Natural killer cell treated with Interleukin-12 subunit alpha and Interleukin-12 subunit beta and Interleukin-15 and Interleukin-18, amount 100 ng/mL, for 72 hours (primary cell): ENCODE measurements around the gene IFT20. TPM values are rescaled to one million over a fixed set of nuclear protein-coding genes. Genes with fewer than 3 reads are reported as not detected.
A peak's percentile ranks its signal among the peaks of the same experiment; 100 is the strongest.
"Not testable (repeated sequence)": the region's sequence is repeated elsewhere in the genome, so short reads cannot be mapped to it uniquely, and the experiment has no call there.

ENCODE experiments used
- ATAC-seq, 2 donors: fragments of 150-1000 bp; cut with Tn5 transposase in 1 of 2; sonication (Bioruptor Pico), chemical (Tn5 transposase) in 1 of 2; 2 replicates each; pipeline ENCODE4 v1.10.0; 2021
- DNase-seq: peaks from one replicate; pipeline ENCODE4 v3.0.0; 2022; ENCODE audit warnings: low spot score
- H3K27ac Mint-ChIP-seq, 2 donors: 1 replicate in 1 of 2; 2 replicates in 1 of 2; pipeline ENCODE4 v1.8.0; 2022; ENCODE audit warnings: mixed read lengths in 2 of 2, mild to moderate bottlenecking in 1 of 2, moderate library complexity in 1 of 2
- H3K27me3 Mint-ChIP-seq, 2 donors: 1 replicate in 1 of 2; 2 replicates in 1 of 2; pipeline ENCODE4 v1.8.0; 2022; ENCODE audit warnings: mixed read lengths in 2 of 2
- H3K36me3 Mint-ChIP-seq: one replicate; pipeline ENCODE4 v1.8.0; 2022; ENCODE audit warnings: mixed read lengths
- H3K4me1 Mint-ChIP-seq, 2 donors: 1 replicate in 1 of 2; 2 replicates in 1 of 2; pipeline ENCODE4 v1.8.0; 2022; ENCODE audit warnings: low read depth in 2 of 2, mixed read lengths in 2 of 2, mild to moderate bottlenecking in 1 of 2
- H3K4me3 Mint-ChIP-seq: one replicate; pipeline ENCODE4 v1.8.0; 2022; ENCODE audit warnings: mixed read lengths
- H3K9me3 Mint-ChIP-seq: 2 replicates; pipeline ENCODE4 v1.8.0; 2022; ENCODE audit warnings: mixed read lengths
- total RNA-seq, 2 donors: library from RNA; stranded (reverse); gene quantifications; one replicate each; pipeline ENCODE4 v1.2.3, GENCODE V29; 2022

Gene IFT20
- total RNA-seq, 2 donors from 2014 or later, result 17.7 to 18.2 TPM

DNA sequence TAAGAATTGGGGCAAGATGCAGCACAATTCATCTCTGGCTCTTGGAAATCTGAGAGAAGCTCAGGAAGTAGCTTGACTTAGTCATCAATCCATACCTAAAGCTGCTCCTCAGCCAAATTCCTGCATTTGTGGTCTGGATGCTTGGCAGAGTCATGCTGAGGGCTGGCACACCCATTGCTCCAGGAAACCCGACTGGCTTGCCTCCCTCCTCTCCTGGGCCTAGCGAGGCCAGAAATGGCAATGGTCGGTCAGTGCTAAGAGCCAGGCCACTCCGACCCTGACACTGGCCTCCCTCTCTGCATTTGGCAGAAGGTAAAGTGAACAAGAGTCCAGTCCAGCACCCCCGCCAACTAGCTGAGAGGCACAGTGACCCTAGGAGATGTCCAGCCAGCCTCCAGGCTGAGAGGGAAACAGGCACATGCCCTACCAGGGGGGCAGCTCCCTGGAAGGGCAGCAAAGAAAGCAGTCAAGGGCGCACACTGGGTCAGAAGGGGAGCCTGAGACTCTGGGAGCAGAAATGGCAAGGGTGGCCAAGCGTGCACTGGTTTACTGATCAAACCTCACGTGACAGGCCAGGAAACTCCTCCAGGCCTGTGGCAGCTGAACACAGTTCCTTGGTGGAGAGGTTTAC lies 12.1 kb upstream of the IFT20 start:
- Mint-ChIP-seq H3K27ac (no peak overlapping the region), H3K36me3 (peaks cover 18% of the 10 kb centered on the region), H3K4me1 (no peaks in the 10 kb centered on the region), H3K9me3 (no peaks in the 10 kb centered on the region), H3K4me3 (no peak overlapping the region), H3K27me3 (no peaks in the 10 kb centered on the region)
- DNase-seq (peak; percentile 32), ATAC-seq (no peak)

GRCh38 chr17:28346746-28347246 lies 11.5 kb upstream of the IFT20 start:
- Mint-ChIP-seq H3K4me3 (no peak overlapping the region), H3K4me1 (no peaks in the 10 kb centered on the region), H3K9me3 (no peaks in the 10 kb centered on the region), H3K27me3 (no peaks in the 10 kb centered on the region), H3K27ac (no peak overlapping the region), H3K36me3 (peaks cover 15% of the 10 kb centered on the region)
- no peak for ATAC-seq
- no peak for DNase-seq

DNA sequence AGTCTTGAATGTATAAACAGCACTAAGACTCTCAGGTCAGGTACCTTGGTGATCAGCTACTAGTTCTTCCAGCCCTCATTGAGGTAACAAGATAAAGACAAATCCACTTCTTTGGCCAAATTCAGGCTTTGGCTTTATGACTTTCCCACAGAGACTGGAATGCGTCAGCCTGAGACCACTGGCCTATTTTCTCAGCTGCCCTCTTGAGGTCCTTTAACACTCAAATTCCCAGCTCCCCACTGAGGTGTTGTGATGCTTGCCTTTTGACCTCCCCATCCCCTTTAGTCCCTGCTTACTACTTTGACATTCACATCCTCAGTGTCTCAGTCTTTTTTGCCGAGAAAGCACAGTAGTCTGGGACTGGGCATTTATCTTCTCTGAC lies 10.9 kb upstream of the IFT20 start:
- H3K9me3 Mint-ChIP-seq, result no peaks in the 10 kb centered on the region

DNA sequence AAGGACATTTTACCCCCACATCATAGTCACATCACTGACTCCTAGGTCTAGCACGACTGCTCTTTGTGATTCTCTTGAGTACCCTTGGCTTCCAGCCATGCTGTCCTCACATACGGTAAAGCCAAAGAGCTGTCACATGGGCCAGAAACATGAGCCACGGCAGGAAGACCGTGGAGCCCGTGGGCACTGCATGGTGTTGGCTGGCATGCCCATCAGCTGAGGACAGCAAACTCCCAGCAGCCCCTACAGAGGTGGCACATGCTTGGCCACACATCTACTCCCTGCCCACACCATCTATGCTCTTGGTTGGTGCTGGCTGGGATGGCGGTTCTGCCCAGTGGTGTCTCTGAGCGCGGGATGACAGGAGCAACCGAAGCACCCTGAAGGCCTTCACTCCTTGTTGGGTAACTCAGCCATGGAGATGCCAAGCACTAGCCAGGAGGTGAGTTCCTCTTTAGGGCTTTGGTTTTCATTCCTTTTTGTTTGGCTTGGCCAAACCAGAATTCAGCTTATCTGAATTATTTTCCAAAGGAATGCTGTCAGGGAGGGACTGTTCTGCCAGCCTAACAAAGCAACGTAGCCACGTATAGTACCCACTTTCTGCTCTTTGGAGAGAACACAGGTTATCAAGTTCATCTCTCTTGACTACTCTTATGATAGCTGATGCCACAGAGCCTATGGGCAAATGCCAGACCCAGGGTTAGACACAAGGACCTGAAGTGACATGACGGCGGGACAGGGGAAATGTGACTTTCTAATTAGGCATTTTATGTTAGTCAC lies 10.3 kb upstream of the IFT20 start:
- H3K36me3 Mint-ChIP-seq, result peaks cover 14% of the 10 kb centered on the region
- ATAC-seq, result peak in 1 of 2 donors; percentile 33
- H3K27ac Mint-ChIP-seq, result no peak overlapping the region
- no peak overlapping the region for H3K4me3 Mint-ChIP-seq
- no peaks in the 10 kb centered on the region for H3K27me3 Mint-ChIP-seq
- no peaks in the 10 kb centered on the region for H3K9me3 Mint-ChIP-seq
- H3K4me1 Mint-ChIP-seq, result no peaks in the 10 kb centered on the region
- no peak for DNase-seq

More for the DNA sequence above, 10.9 kb upstream of the IFT20 start:
- DNase-seq (no peak), ATAC-seq (no peak)
- H3K36me3 Mint-ChIP-seq, result peaks cover 14% of the 10 kb centered on the region
- H3K4me3 Mint-ChIP-seq, result no peak overlapping the region
- no peaks in the 10 kb centered on the region for H3K27me3 Mint-ChIP-seq
- no peak overlapping the region for H3K27ac Mint-ChIP-seq
- no peaks in the 10 kb centered on the region for H3K4me1 Mint-ChIP-seq

DNA sequence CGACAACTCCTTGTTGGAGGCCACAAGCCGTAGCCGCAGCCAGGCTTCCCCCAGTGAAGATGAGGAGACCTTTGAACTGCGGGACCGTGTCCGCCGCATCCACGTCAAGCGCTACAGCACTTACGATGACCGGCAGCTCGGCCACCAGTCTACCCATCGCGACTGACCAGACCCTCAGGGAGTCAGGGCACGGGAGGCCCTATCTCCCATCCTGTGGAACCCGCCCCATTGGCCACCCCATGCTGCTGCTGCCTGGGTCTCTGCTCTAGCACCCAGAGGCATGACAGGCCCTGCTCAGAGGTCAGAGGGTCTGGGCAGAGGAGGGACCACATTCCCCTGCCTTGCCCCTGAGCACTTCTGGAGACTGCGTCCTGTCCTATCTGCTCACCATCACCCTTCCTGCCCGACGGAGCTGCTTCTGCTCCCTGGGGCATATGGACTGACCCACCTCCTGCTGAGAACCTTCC lies 9.2 kb upstream of the IFT20 start:
- no peaks in the 10 kb centered on the region for H3K4me1 Mint-ChIP-seq
- H3K27me3 Mint-ChIP-seq, result no peaks in the 10 kb centered on the region
- H3K4me3 Mint-ChIP-seq, result no peak overlapping the region
- H3K27ac Mint-ChIP-seq, result no peak overlapping the region
- H3K9me3 Mint-ChIP-seq, result no peaks in the 10 kb centered on the region
- H3K36me3 Mint-ChIP-seq, result peaks cover 9% of the 10 kb centered on the region
- DNase-seq, result no peak
- peak in 1 of 2 donors; percentile 17 for ATAC-seq

DNA sequence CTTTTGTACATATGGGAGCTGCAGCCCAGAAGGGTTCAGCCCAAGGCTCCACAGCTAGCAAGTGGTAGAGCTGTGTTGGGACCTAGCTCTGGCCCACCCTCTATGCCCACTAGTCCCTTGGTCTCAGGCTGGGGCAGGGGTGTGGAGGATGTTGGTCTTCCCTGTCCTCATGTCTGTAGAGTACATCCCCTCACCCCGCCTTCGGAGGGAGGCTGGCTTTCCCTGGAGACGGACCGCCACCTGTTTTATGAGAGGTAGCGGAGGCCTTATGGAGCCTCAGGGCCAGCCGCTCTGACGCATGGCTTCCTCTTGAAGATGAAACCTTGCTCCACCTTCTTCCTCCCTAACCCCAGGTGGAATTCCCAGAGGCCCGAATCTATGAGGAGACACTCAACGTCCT lies 8.7 kb upstream of the IFT20 start:
- no peaks in the 10 kb centered on the region for H3K27me3 Mint-ChIP-seq
- peaks cover 9% of the 10 kb centered on the region for H3K36me3 Mint-ChIP-seq
- H3K9me3 Mint-ChIP-seq, result no peaks in the 10 kb centered on the region
- H3K4me1 Mint-ChIP-seq, result no peaks in the 10 kb centered on the region
- no peak overlapping the region for H3K27ac Mint-ChIP-seq
- ATAC-seq (no peak), DNase-seq (no peak)
- no peak overlapping the region for H3K4me3 Mint-ChIP-seq

- Mint-ChIP-seq H3K4me3 (no peak overlapping the region), H3K27ac (no peak overlapping the region), H3K27me3 (no peaks in the 10 kb centered on the region), H3K4me1 (peaks cover 0 to 2% of the 10 kb centered on the region in 2 donors), H3K9me3 (no peaks in the 10 kb centered on the region), H3K36me3 (peaks cover 9% of the 10 kb centered on the region)
- no peak for DNase-seq
- no peak for ATAC-seq
These were observed 8.2 kb upstream of the IFT20 start for GRCh38 chr17:28343491-28343932.

GRCh38 chr17:28342313-28342712 lies 7.0 kb upstream of the IFT20 start:
- Mint-ChIP-seq H3K27ac (no peak overlapping the region), H3K36me3 (peaks cover 13% of the 10 kb centered on the region), H3K4me3 (no peak overlapping the region), H3K9me3 (no peaks in the 10 kb centered on the region), H3K27me3 (no peaks in the 10 kb centered on the region), H3K4me1 (peaks cover 6 to 11% of the 10 kb centered on the region in 2 donors)
- DNase-seq (no peak), ATAC-seq (no peak)

- no peaks in the 10 kb centered on the region for H3K9me3 Mint-ChIP-seq
- no peaks in the 10 kb centered on the region for H3K27me3 Mint-ChIP-seq
- DNase-seq (no peak), ATAC-seq (no peak)
- peaks cover 10% of the 10 kb centered on the region for H3K36me3 Mint-ChIP-seq
- no peak overlapping the region for H3K27ac Mint-ChIP-seq
- peaks cover 13 to 17% of the 10 kb centered on the region in 2 donors for H3K4me1 Mint-ChIP-seq
- no peak overlapping the region for H3K4me3 Mint-ChIP-seq
These were observed 6.2 kb upstream of the IFT20 start for GRCh38 chr17:28341516-28341915.

GRCh38 chr17:28340374-28340773 lies 5.1 kb upstream of the IFT20 start:
- H3K27ac Mint-ChIP-seq, result no peak overlapping the region
- no peak overlapping the region for H3K4me3 Mint-ChIP-seq
- H3K27me3 Mint-ChIP-seq, result no peaks in the 10 kb centered on the region
- ATAC-seq, result no peak
- DNase-seq, result no peak
- H3K4me1 Mint-ChIP-seq, result peaks cover 17 to 22% of the 10 kb centered on the region in 2 donors
- no peaks in the 10 kb centered on the region for H3K9me3 Mint-ChIP-seq
- H3K36me3 Mint-ChIP-seq, result peaks cover 4% of the 10 kb centered on the region

DNA sequence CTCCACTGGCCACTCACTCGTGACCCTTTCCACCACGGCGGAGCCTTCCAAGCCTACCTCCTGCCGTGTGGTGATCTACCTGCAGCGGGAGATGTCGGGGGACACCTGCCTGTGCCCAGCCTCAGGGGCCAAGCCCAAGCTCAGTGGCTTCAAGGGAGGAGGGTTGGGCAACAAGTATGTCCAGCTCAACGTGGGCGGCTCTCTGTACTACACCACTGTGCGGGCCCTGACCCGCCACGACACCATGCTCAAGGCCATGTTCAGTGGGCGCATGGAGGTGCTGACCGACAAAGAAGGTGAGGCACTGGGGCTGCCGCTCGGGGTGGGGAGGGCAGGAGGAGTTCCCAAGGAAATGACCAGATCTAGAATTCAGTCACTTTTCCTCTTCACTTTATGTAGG lies 4.2 kb upstream of the IFT20 start:
- peaks cover 22 to 26% of the 10 kb centered on the region in 2 donors for H3K4me1 Mint-ChIP-seq
- H3K4me3 Mint-ChIP-seq, result no peak overlapping the region
- DNase-seq, result no peak
- peaks cover 4% of the 10 kb centered on the region for H3K36me3 Mint-ChIP-seq
- ATAC-seq, result no peak
- H3K9me3 Mint-ChIP-seq, result no peaks in the 10 kb centered on the region
- H3K27ac Mint-ChIP-seq, result no peak overlapping the region
- H3K27me3 Mint-ChIP-seq, result no peaks in the 10 kb centered on the region

GRCh38 chr17:28338769-28339212 lies 3.5 kb upstream of the IFT20 start:
- H3K4me1 Mint-ChIP-seq, result peaks cover 28 to 33% of the 10 kb centered on the region in 2 donors
- not testable (repeated sequence) for DNase-seq, H3K36me3 Mint-ChIP-seq, H3K9me3 Mint-ChIP-seq, H3K27me3 Mint-ChIP-seq, H3K27ac Mint-ChIP-seq, H3K4me3 Mint-ChIP-seq, ATAC-seq

DNA sequence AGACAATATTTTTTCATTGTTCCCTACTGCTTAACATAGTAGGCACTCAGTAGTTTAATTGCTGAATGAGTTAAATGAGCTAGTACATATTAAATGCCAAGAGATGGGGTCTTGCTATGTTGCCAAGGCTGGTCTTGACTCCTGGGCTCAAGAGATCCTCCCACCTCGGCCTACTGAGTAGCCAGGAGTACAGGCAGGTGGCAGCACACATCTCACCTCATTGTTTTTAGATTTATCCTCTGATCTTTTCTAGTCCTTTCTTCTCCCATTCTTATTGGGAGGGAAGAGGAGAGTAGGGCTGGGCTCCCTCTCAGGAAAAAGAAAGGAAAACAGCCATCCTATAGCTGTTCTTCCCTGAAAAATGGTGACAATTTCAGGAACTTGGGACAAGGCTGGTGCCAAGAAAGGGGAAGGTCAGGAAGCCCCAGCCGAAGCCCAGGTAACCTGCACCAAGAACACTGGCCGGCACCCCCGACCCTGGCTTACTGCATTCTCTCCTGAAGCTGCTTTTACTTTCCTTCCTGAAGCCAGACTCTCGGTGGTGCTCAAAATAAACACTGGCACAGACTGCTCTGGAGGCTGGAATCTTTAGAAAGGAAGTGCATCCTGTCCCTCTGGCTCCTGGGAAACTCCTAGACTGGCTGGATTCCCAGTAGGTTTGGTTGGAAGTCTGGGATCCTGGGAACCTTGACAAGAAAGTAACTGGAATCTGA lies 2.9 kb upstream of the IFT20 start:
- peak overlapping the region in 1 of 2 donors; percentile 2 for H3K27ac Mint-ChIP-seq

More for the DNA sequence above, 2.9 kb upstream of the IFT20 start:
- DNase-seq, result no peak
- ATAC-seq, result no peak
- no peaks in the 10 kb centered on the region for H3K9me3 Mint-ChIP-seq
- peaks cover 29 to 36% of the 10 kb centered on the region in 2 donors for H3K4me1 Mint-ChIP-seq
- peaks cover 4% of the 10 kb centered on the region for H3K36me3 Mint-ChIP-seq
- peak overlapping the region; percentile 95 for H3K4me3 Mint-ChIP-seq
- no peaks in the 10 kb centered on the region for H3K27me3 Mint-ChIP-seq
